ENCODE results near the gene RALGAPA1. TPM values are rescaled to one million over a fixed set of nuclear protein-coding genes. Genes with fewer than 3 reads are reported as not detected.

Gene RALGAPA1
- total and polyA plus RNA-seq, 4 donors = 4.6 to 38.7 (median 13.4) TPM

- no peaks in the 10 kb centered on the region for H3K27me3 ChIP-seq (ENCODE audit: control insufficient read depth in 4 of 4, insufficient read depth in 4 of 4, low read length in 3 of 4)
- 86% methylated on average over 2 of the region's 2 CpGs for WGBS
- H3K9me3 ChIP-seq (ENCODE audit: control insufficient read depth in 4 of 4, low read length in 3 of 4) = no peaks in the 10 kb centered on the region
- no peak overlapping the region for H3K27ac ChIP-seq (ENCODE audit: low read depth in 1 of 2, low read length in 2 of 2)
- no peak for TF ChIP-seq RXRA (IDR thresholded peaks at IDR 0.05)
- TF ChIP-seq TAF1 (conservative IDR thresholded peaks at IDR 0.05) = no peak
- no peak for TF ChIP-seq FOXA1 (IDR thresholded peaks at IDR 0.05)
- no peak for TF ChIP-seq FOXA2 (IDR thresholded peaks at IDR 0.05)
- no peak for TF ChIP-seq CTCF (IDR thresholded peaks at IDR 0.05; ENCODE audit: low read depth, low read length, missing input control)
- TF ChIP-seq, protein P1, sequence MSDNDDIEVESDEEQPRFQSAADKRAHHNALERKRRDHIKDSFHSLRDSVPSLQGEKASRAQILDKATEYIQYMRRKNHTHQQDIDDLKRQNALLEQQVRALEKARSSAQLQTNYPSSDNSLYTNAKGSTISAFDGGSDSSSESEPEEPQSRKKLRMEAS (IDR thresholded peaks at IDR 0.05) = no peak
- TF ChIP-seq, protein P2, sequence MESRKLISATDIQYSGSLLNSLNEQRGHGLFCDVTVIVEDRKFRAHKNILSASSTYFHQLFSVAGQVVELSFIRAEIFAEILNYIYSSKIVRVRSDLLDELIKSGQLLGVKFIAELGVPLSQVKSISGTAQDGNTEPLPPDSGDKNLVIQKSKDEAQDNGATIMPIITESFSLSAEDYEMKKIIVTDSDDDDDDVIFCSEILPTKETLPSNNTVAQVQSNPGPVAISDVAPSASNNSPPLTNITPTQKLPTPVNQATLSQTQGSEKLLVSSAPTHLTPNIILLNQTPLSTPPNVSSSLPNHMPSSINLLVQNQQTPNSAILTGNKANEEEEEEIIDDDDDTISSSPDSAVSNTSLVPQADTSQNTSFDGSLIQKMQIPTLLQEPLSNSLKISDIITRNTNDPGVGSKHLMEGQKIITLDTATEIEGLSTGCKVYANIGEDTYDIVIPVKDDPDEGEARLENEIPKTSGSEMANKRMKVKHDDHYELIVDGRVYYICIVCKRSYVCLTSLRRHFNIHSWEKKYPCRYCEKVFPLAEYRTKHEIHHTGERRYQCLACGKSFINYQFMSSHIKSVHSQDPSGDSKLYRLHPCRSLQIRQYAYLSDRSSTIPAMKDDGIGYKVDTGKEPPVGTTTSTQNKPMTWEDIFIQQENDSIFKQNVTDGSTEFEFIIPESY (IDR thresholded peaks at IDR 0.05) = no peak
- TF ChIP-seq, protein P3, sequence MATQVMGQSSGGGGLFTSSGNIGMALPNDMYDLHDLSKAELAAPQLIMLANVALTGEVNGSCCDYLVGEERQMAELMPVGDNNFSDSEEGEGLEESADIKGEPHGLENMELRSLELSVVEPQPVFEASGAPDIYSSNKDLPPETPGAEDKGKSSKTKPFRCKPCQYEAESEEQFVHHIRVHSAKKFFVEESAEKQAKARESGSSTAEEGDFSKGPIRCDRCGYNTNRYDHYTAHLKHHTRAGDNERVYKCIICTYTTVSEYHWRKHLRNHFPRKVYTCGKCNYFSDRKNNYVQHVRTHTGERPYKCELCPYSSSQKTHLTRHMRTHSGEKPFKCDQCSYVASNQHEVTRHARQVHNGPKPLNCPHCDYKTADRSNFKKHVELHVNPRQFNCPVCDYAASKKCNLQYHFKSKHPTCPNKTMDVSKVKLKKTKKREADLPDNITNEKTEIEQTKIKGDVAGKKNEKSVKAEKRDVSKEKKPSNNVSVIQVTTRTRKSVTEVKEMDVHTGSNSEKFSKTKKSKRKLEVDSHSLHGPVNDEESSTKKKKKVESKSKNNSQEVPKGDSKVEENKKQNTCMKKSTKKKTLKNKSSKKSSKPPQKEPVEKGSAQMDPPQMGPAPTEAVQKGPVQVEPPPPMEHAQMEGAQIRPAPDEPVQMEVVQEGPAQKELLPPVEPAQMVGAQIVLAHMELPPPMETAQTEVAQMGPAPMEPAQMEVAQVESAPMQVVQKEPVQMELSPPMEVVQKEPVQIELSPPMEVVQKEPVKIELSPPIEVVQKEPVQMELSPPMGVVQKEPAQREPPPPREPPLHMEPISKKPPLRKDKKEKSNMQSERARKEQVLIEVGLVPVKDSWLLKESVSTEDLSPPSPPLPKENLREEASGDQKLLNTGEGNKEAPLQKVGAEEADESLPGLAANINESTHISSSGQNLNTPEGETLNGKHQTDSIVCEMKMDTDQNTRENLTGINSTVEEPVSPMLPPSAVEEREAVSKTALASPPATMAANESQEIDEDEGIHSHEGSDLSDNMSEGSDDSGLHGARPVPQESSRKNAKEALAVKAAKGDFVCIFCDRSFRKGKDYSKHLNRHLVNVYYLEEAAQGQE (IDR thresholded peaks at IDR 0.05) = no peak
- no peak for TF ChIP-seq GABPA (IDR thresholded peaks at IDR 0.05 in 1 of 2, conservative IDR thresholded peaks at IDR 0.05 in 1 of 2)
- no peak for TF ChIP-seq ATF3 (IDR thresholded peaks at IDR 0.05)
- no peak for TF ChIP-seq SP1 (IDR thresholded peaks at IDR 0.05)
- no peak for TF ChIP-seq HNF4G (IDR thresholded peaks at IDR 0.05)
- no peak for TF ChIP-seq EGR1 (IDR thresholded peaks at IDR 0.05; ENCODE audit: low read depth in 2 of 2)
- TF ChIP-seq YY1 (IDR thresholded peaks at IDR 0.05) = no peak
- TF ChIP-seq RAD21 (IDR thresholded peaks at IDR 0.05) = no peak
- no peak overlapping the region for H3K9ac ChIP-seq (ENCODE audit: low read depth in 1 of 2, low read length in 2 of 2)
- DNase-seq (ENCODE audit: low spot score) = no peak
- H3K4me1 ChIP-seq (ENCODE audit: control insufficient read depth in 4 of 4, insufficient read depth in 4 of 4, low read length in 3 of 4) = no peaks in the 10 kb centered on the region
- H3K4me3 ChIP-seq (ENCODE audit: low read depth in 1 of 3, low read length in 3 of 3) = no peak overlapping the region
- H3K36me3 ChIP-seq (ENCODE audit: control insufficient read depth in 4 of 4, insufficient read depth in 3 of 4, low read depth in 1 of 4, low read length in 3 of 4) = no peaks in the 10 kb centered on the region
Observed at GRCh38 chr14:35509846-35510245, 299.2 kb downstream of the RALGAPA1 start.

GRCh38 chr14:35506927-35507326 lies 302.2 kb downstream of the RALGAPA1 start:
- Histone ChIP-seq H3K9ac (ENCODE audit: low read depth in 1 of 2, low read length in 2 of 2) (no peak overlapping the region), H3K9me3 (ENCODE audit: control insufficient read depth in 4 of 4, low read length in 3 of 4) (no peaks in the 10 kb centered on the region), H3K4me3 (ENCODE audit: low read depth in 1 of 3, low read length in 3 of 3) (no peak overlapping the region), H3K4me1 (ENCODE audit: control insufficient read depth in 4 of 4, insufficient read depth in 4 of 4, low read length in 3 of 4) (no peaks in the 10 kb centered on the region), H3K27ac (ENCODE audit: low read depth in 1 of 2, low read length in 2 of 2) (no peak overlapping the region), H3K36me3 (ENCODE audit: control insufficient read depth in 4 of 4, insufficient read depth in 3 of 4, low read depth in 1 of 4, low read length in 3 of 4) (no peaks in the 10 kb centered on the region), H3K27me3 (ENCODE audit: control insufficient read depth in 4 of 4, insufficient read depth in 4 of 4, low read length in 3 of 4) (no peaks in the 10 kb centered on the region)
- DNase-seq (ENCODE audit: low spot score) = no peak
- TF ChIP-seq, protein P2 (IDR thresholded peaks at IDR 0.05) = no peak
- TF ChIP-seq GABPA (IDR thresholded peaks at IDR 0.05 in 1 of 2, conservative IDR thresholded peaks at IDR 0.05 in 1 of 2) = no peak
- no peak for TF ChIP-seq RXRA (IDR thresholded peaks at IDR 0.05)
- no peak for TF ChIP-seq JUND (IDR thresholded peaks at IDR 0.05)
- TF ChIP-seq RAD21 (IDR thresholded peaks at IDR 0.05) = no peak
